ENCODE results near the gene CDHR4. TPM values are rescaled to one million over a fixed set of nuclear protein-coding genes. Genes with fewer than 3 reads are reported as not detected.

Gene CDHR4
- total RNA-seq, 3 donors from 2014 or later: not detected

DNA sequence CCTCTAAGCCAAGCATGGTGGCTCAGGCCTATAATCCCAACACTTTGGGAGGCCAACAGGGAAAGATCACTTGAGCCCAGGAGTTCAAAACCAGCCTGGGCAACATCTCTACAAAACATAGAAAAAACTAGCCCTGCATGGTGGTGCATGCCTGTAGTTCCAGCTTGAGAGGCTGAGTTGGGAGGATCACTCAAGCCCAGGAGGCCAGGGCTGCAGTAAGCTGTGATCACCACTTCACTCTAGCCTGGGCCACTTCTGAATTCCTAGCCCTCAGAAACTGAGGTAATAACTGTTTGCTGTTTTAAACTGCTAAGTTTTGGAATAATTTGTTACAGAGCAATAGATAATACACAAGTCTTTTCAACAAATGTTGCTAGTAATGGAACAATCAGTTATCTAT lies 29.7 kb downstream of the CDHR4 start:
- intact Hi-C loops (cut with DNase I; ENCODE audit: low total_unique reads): no loop called here
- no peaks in the 10 kb centered on the region for H3K36me3 ChIP-seq
- no peak overlapping the region for H3K4me3 ChIP-seq
- no peak for DNase-seq (ENCODE audit: low spot score in 2 of 2)
- TF ChIP-seq, protein P1, sequence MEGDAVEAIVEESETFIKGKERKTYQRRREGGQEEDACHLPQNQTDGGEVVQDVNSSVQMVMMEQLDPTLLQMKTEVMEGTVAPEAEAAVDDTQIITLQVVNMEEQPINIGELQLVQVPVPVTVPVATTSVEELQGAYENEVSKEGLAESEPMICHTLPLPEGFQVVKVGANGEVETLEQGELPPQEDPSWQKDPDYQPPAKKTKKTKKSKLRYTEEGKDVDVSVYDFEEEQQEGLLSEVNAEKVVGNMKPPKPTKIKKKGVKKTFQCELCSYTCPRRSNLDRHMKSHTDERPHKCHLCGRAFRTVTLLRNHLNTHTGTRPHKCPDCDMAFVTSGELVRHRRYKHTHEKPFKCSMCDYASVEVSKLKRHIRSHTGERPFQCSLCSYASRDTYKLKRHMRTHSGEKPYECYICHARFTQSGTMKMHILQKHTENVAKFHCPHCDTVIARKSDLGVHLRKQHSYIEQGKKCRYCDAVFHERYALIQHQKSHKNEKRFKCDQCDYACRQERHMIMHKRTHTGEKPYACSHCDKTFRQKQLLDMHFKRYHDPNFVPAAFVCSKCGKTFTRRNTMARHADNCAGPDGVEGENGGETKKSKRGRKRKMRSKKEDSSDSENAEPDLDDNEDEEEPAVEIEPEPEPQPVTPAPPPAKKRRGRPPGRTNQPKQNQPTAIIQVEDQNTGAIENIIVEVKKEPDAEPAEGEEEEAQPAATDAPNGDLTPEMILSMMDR (IDR thresholded peaks at IDR 0.05): no peak
- TF ChIP-seq POLR2A (IDR thresholded peaks at IDR 0.05) (no peak), POLR2AphosphoS5 (IDR thresholded peaks at IDR 0.05) (no peak)
- H3K9me3 ChIP-seq: no peaks in the 10 kb centered on the region
- H3K27ac ChIP-seq: no peak overlapping the region
- no peaks in the 10 kb centered on the region for H3K4me1 ChIP-seq
- H3K27me3 ChIP-seq: no peaks in the 10 kb centered on the region

- no peaks in the 10 kb centered on the region for H3K9me3 ChIP-seq
Measured at GRCh38 chr3:49769286-49769915, 30.3 kb downstream of the CDHR4 start.

DNA sequence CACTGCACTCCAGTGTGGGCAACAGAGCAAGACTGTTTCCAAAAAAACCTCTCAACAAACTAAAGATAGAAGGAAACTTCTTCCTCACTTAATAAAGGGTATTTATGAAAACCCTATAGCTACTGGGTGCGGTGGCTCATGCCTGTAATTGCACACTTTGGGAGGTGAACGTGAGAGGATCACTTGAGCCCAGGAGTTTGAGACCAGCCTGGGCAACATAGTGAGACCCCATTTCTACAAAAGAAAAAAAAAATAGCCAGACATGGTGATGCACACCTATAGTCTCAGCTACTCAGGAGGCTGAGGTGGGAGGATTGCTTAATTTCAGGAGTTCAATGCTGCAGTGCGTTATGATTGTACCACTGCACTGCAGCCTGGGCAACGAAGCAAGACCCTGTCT lies 35.7 kb downstream of the CDHR4 start:
- Histone ChIP-seq H3K27ac (no peak overlapping the region), H3K9me3 (no peaks in the 10 kb centered on the region), H3K4me1 (no peaks in the 10 kb centered on the region), H3K27me3 (no peaks in the 10 kb centered on the region), H3K4me3 (no peak overlapping the region), H3K36me3 (no peaks in the 10 kb centered on the region)
- intact Hi-C loops (cut with DNase I; ENCODE audit: low total_unique reads): no loop called here
- no peak for TF ChIP-seq POLR2A (IDR thresholded peaks at IDR 0.05)
- TF ChIP-seq POLR2AphosphoS5 (IDR thresholded peaks at IDR 0.05): no peak
- TF ChIP-seq, protein P1 (IDR thresholded peaks at IDR 0.05): no peak
- no peak for DNase-seq (ENCODE audit: low spot score in 2 of 2)

More at GRCh38 chr3:49769286-49769915, 30.3 kb downstream of the CDHR4 start:
- H3K36me3 ChIP-seq: no peaks in the 10 kb centered on the region
- no peaks in the 10 kb centered on the region for H3K27me3 ChIP-seq
- DNase-seq (ENCODE audit: low spot score in 2 of 2): no peak
- no peak overlapping the region for H3K4me3 ChIP-seq
- no peaks in the 10 kb centered on the region for H3K4me1 ChIP-seq
- TF ChIP-seq POLR2A (IDR thresholded peaks at IDR 0.05) (no peak), POLR2AphosphoS5 (IDR thresholded peaks at IDR 0.05) (no peak)
- TF ChIP-seq, protein P1 (IDR thresholded peaks at IDR 0.05): no peak
- intact Hi-C loops (cut with DNase I; ENCODE audit: low total_unique reads): no loop called here
- H3K27ac ChIP-seq: no peak overlapping the region

- Histone ChIP-seq H3K4me1 (no peaks in the 10 kb centered on the region), H3K4me3 (no peak overlapping the region), H3K36me3 (no peaks in the 10 kb centered on the region), H3K9me3 (no peaks in the 10 kb centered on the region), H3K27ac (no peak overlapping the region), H3K27me3 (no peaks in the 10 kb centered on the region)
- DNase-seq (ENCODE audit: low spot score in 2 of 2): no peak
- intact Hi-C loops (cut with DNase I; ENCODE audit: low total_unique reads): no loop called here
- TF ChIP-seq, protein P1 (IDR thresholded peaks at IDR 0.05): no peak
- TF ChIP-seq POLR2AphosphoS5 (IDR thresholded peaks at IDR 0.05) (no peak), POLR2A (IDR thresholded peaks at IDR 0.05) (no peak)
Measured at GRCh38 chr3:49761661-49762060, 38.0 kb downstream of the CDHR4 start.

DNA sequence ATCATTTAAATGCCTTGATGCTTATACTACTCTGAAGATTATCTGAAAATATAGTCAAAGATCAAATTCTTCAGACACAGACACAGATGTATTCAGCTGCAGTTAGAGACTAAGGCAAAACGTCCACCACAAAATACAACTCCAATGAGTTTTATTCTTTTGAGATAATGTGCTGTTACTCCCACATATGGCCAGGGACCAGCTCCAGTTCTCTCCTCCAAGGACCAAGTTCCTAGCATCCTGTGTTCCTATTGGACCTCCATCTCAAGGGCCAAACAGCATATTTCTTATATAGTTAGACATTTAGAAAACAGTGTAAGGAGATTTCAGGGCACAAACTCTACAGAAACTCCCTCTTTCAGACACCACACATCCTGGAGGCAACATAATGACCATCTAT lies 40.4 kb downstream of the CDHR4 start:
- no peak for DNase-seq (ENCODE audit: low spot score in 2 of 2)
- TF ChIP-seq, protein P1 (IDR thresholded peaks at IDR 0.05): no peak
- TF ChIP-seq POLR2A (IDR thresholded peaks at IDR 0.05) (no peak), POLR2AphosphoS5 (IDR thresholded peaks at IDR 0.05) (no peak)
- no peak overlapping the region for H3K27ac ChIP-seq
- no peaks in the 10 kb centered on the region for H3K27me3 ChIP-seq
- H3K4me1 ChIP-seq: no peaks in the 10 kb centered on the region
- intact Hi-C loops (cut with DNase I; ENCODE audit: low total_unique reads): no loop called here
- no peaks in the 10 kb centered on the region for H3K36me3 ChIP-seq
- no peak overlapping the region for H3K4me3 ChIP-seq
- no peaks in the 10 kb centered on the region for H3K9me3 ChIP-seq
